Measurements from ENCODE around the gene ERBB4.

Gene ERBB4

DNA sequence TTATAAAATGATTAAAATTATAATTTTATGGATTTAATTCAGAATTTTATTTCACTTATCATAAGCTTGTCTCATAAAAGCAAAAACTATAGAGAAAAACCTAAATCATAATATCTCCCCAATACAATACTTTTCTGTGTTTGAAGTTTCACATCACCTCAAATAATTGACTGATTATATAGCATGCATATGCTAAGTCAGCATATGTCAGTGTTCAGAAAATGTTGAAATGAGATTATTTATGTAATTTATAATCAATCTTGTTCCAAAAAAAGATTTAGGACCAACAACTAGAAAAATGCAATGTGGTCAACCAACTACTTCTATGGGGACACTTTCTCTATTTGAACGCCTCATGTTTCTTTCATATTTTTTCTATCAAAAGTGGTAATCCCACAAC lies 1079.6 kb downstream of the ERBB4 start:
- H3K4me3 ChIP-seq (ENCODE audit: low read length) = no peak overlapping the region
- H3K4me1 ChIP-seq (ENCODE audit: control insufficient read depth, insufficient read depth, low read length) = no peaks in the 10 kb centered on the region
- H3K9me3 ChIP-seq (ENCODE audit: control insufficient read depth, low read length) = no peaks in the 10 kb centered on the region
- no peak overlapping the region for H3K9ac ChIP-seq (ENCODE audit: low read length)
- H3K36me3 ChIP-seq (ENCODE audit: control insufficient read depth, insufficient read depth, low read length) = no peaks in the 10 kb centered on the region
- H3K27me3 ChIP-seq (ENCODE audit: control insufficient read depth, insufficient read depth, low read length) = no peaks in the 10 kb centered on the region

DNA sequence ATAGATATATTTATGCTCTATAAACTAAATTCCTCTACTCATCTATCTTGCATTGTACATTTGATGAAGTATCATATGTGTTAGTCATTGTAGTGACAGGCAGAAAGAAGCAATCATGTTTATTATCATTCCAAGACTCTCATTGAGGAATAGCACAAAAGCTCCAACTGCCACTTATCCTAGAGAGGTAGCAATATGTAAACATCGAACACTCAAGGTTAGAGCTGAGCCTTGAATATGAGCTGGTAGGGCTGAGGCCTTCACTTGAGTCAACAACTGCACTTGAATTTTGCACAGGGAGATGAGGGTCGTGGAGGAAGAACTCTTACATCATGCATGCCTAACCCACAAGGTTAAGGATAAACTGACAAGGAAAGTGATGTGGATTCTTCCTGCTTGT lies 1081.3 kb downstream of the ERBB4 start:
- no peak overlapping the region for H3K4me3 ChIP-seq (ENCODE audit: low read length)
- H3K9ac ChIP-seq (ENCODE audit: low read length) = no peak overlapping the region
- H3K36me3 ChIP-seq (ENCODE audit: control insufficient read depth, insufficient read depth, low read length) = no peaks in the 10 kb centered on the region
- H3K4me1 ChIP-seq (ENCODE audit: control insufficient read depth, insufficient read depth, low read length) = no peaks in the 10 kb centered on the region
- H3K27me3 ChIP-seq (ENCODE audit: control insufficient read depth, insufficient read depth, low read length) = no peaks in the 10 kb centered on the region
- H3K9me3 ChIP-seq (ENCODE audit: control insufficient read depth, low read length) = no peaks in the 10 kb centered on the region

DNA sequence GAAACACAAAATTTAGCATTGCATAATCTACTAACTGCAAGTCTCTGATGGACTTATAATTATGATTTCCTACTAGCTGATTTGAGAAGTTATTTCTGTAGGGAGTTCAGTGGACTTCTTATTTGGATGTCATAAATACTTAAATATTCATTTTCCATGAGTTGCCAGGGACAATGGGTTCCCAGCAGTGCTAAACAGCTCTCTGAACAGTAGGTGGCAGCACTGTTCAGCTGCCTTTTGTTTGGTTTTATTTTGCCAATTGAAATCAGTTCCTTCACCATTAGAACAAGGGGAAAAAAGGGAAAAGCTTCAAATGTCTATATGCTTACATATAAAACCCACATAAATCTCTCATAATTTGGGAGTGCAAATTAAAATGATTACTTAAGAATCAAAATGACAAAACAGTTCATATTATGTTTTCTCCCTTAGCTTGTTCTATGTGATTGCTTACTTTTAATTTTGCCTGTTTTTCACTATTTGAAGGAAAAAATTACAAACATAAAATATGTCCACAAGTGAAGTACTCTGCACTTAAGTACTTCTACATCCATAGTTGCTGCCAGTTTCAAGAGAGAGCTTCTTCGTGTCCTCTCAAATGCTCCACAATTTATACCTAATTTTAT lies 1083.3 kb downstream of the ERBB4 start:
- H3K4me1 ChIP-seq (ENCODE audit: control insufficient read depth, insufficient read depth, low read length) = no peaks in the 10 kb centered on the region
- H3K4me3 ChIP-seq (ENCODE audit: low read length) = no peak overlapping the region
- no peaks in the 10 kb centered on the region for H3K27me3 ChIP-seq (ENCODE audit: control insufficient read depth, insufficient read depth, low read length)

DNA sequence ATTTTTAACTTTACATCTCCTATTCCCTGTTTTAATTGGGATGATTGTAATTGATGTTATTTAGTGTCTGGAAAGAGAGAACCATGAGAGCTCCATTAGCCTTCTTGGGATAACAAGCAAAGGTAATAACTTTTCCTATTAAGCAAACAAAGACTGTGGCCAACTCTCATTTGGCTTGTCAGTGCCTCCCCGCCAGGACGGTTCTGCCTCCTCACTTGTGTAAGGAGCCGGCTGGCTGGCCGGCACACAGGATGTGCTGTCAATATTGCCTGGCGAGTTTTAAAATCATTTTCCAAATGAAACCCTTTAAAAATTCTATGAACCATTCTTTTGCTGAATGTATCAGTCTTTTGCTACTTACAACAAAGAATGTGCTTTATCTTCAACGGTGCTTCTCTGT lies 1083.9 kb downstream of the ERBB4 start:
- no peaks in the 10 kb centered on the region for H3K27me3 ChIP-seq (ENCODE audit: control insufficient read depth, insufficient read depth, low read length)

More for the DNA sequence above, 1083.3 kb downstream of the ERBB4 start:
- no peaks in the 10 kb centered on the region for H3K9me3 ChIP-seq (ENCODE audit: control insufficient read depth, low read length)
- no peaks in the 10 kb centered on the region for H3K36me3 ChIP-seq (ENCODE audit: control insufficient read depth, insufficient read depth, low read length)
- no peak overlapping the region for H3K9ac ChIP-seq (ENCODE audit: low read length)

DNA sequence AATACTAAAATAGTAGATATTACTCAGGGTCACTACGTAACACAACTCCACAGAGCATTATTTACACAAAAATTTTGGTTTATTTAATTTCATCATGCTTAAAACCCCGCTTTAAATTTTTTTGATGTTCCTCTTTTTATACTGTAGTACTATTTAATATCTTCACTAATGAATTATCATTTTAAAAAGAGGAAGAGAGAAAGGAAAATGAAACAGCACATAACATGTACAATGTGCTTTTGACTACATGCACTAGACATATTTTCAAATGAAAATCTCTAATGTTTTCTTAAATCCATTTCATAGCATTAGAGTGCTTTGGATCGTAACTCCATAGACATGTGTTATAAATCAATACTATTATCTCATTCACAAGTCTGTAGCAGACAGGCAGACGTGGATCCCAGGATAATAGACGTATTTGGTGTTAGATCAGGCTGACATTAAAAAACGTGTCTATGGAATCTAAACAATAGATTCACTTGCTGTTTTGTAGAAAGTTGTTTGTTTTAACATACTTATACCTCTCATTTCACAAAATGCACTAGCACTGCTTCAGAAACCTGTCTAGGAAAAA lies 1085.2 kb downstream of the ERBB4 start:
- Histone ChIP-seq H3K9me3 (ENCODE audit: control insufficient read depth, low read length) (no peaks in the 10 kb centered on the region), H3K27me3 (ENCODE audit: control insufficient read depth, insufficient read depth, low read length) (no peaks in the 10 kb centered on the region), H3K4me1 (ENCODE audit: control insufficient read depth, insufficient read depth, low read length) (no peaks in the 10 kb centered on the region), H3K4me3 (ENCODE audit: low read length) (no peak overlapping the region), H3K9ac (ENCODE audit: low read length) (no peak overlapping the region), H3K36me3 (ENCODE audit: control insufficient read depth, insufficient read depth, low read length) (no peaks in the 10 kb centered on the region)

More for the DNA sequence above, 1083.9 kb downstream of the ERBB4 start:
- H3K4me1 ChIP-seq (ENCODE audit: control insufficient read depth, insufficient read depth, low read length) = no peaks in the 10 kb centered on the region
- no peak overlapping the region for H3K4me3 ChIP-seq (ENCODE audit: low read length)
- no peaks in the 10 kb centered on the region for H3K36me3 ChIP-seq (ENCODE audit: control insufficient read depth, insufficient read depth, low read length)
- H3K9ac ChIP-seq (ENCODE audit: low read length) = no peak overlapping the region
- H3K9me3 ChIP-seq (ENCODE audit: control insufficient read depth, low read length) = no peaks in the 10 kb centered on the region

DNA sequence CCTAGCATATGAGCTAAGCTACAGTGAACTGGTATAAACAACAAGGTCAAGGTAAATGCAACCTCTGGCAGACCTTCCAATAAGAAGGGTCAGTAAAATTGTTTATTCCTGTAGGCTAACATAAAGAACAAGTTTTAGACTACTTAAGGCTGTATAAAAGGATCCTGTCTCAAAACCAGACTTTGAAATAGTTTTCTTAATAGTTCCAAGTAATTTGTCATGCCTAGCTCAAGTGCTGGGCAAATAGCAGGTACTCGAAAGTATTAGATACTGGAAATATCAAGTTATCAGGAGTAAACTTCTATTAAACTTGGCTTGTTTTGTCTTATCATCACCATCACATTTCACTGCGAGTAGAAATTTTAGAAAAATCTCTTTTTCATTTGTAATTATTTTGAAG lies 1087.0 kb downstream of the ERBB4 start:
- H3K9ac ChIP-seq (ENCODE audit: low read length) = no peak overlapping the region
- no peaks in the 10 kb centered on the region for H3K36me3 ChIP-seq (ENCODE audit: control insufficient read depth, insufficient read depth, low read length)
- no peaks in the 10 kb centered on the region for H3K27me3 ChIP-seq (ENCODE audit: control insufficient read depth, insufficient read depth, low read length)
- H3K4me3 ChIP-seq (ENCODE audit: low read length) = no peak overlapping the region
- no peaks in the 10 kb centered on the region for H3K9me3 ChIP-seq (ENCODE audit: control insufficient read depth, low read length)
- H3K4me1 ChIP-seq (ENCODE audit: control insufficient read depth, insufficient read depth, low read length) = no peaks in the 10 kb centered on the region

DNA sequence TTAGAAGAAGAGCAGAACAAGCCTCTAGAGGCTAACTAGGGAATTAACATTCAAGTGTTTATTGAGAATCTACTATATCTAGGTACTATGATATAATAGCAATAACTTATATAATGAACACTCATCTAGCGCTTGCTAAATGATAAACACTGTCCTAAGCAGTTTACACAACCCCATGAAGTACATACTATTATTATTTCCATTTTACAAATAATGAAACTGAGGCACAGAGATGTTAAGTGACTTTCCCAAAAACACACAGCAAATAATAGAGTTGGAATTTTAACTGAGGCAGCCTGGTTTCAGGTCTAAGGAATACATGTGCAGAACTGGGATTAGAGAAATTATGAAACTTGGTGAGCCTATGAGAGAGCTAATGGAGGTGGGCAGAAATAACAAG lies 1088.8 kb downstream of the ERBB4 start:
- Histone ChIP-seq H3K36me3 (ENCODE audit: control insufficient read depth, insufficient read depth, low read length) (no peaks in the 10 kb centered on the region), H3K4me3 (ENCODE audit: low read length) (no peak overlapping the region), H3K9me3 (ENCODE audit: control insufficient read depth, low read length) (no peaks in the 10 kb centered on the region), H3K27me3 (ENCODE audit: control insufficient read depth, insufficient read depth, low read length) (no peaks in the 10 kb centered on the region), H3K4me1 (ENCODE audit: control insufficient read depth, insufficient read depth, low read length) (no peaks in the 10 kb centered on the region), H3K9ac (ENCODE audit: low read length) (no peak overlapping the region)

DNA sequence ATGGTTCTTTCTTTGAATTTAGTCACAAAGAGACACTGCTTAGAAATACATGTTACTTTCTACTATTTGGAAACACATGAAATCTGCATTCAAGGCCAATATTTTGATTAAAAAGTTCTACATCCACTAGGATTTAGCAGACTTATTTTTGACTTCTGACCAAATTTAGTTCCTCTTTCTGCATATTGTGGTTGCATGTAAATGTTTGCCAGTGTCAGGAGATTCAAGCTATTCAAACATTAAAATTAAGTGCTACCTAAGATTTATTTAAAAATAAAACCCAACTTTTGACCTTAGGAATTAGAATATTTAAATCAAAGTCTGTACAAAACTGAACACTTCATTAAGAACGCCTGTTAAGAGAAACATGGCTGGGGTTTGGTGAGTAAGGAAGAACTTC lies 1091.1 kb downstream of the ERBB4 start:
- no peaks in the 10 kb centered on the region for H3K9me3 ChIP-seq (ENCODE audit: control insufficient read depth, low read length)
- no peaks in the 10 kb centered on the region for H3K4me1 ChIP-seq (ENCODE audit: control insufficient read depth, insufficient read depth, low read length)
- H3K4me3 ChIP-seq (ENCODE audit: low read length) = no peak overlapping the region
- H3K9ac ChIP-seq (ENCODE audit: low read length) = no peak overlapping the region
- no peaks in the 10 kb centered on the region for H3K36me3 ChIP-seq (ENCODE audit: control insufficient read depth, insufficient read depth, low read length)
- no peaks in the 10 kb centered on the region for H3K27me3 ChIP-seq (ENCODE audit: control insufficient read depth, insufficient read depth, low read length)

DNA sequence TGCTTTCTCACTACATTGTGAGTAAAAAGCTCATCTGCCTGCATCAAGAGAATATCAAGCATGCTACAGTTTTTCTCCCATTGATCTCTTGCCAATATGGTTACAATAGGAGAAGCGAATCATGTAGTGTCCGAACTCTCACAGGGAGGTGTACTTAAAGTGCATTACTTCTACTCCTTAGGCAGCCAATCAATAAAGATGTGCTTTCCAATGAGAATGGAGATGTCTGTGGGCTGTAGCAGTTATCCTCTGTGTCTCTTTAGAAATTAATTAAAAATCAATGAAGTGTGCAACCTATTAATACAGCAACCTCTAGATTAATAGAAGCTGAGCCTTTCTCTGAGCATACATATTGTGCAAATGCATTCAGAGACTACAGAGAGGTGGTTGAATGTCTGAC lies 1098.5 kb downstream of the ERBB4 start:
- Histone ChIP-seq H3K27me3 (ENCODE audit: control insufficient read depth, insufficient read depth, low read length) (no peaks in the 10 kb centered on the region), H3K9me3 (ENCODE audit: control insufficient read depth, low read length) (no peaks in the 10 kb centered on the region), H3K36me3 (ENCODE audit: control insufficient read depth, insufficient read depth, low read length) (no peaks in the 10 kb centered on the region), H3K9ac (ENCODE audit: low read length) (no peak overlapping the region), H3K4me1 (ENCODE audit: control insufficient read depth, insufficient read depth, low read length) (no peaks in the 10 kb centered on the region), H3K4me3 (ENCODE audit: low read length) (no peak overlapping the region)

DNA sequence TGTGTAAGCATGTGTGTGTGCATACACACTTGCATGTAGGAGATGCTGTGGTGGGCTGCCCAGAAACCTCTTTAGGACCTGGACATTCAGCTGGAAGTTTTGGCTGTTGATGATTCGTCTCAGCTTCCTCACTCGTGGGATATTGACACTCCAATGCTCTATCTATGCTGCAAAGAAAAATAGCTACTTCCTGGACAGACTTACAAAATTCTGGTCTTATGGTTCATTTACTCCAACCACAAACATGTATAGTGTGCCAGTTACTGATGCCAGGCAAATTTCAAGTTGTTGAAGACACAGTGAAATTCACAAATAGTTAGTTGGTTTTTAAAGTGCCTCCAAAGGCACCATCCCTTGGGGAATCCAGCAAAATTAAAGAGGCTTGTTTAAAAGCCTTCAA lies 1099.6 kb downstream of the ERBB4 start:
- Histone ChIP-seq H3K9ac (ENCODE audit: low read length) (no peak overlapping the region), H3K4me1 (ENCODE audit: control insufficient read depth, insufficient read depth, low read length) (no peaks in the 10 kb centered on the region), H3K4me3 (ENCODE audit: low read length) (no peak overlapping the region)

DNA sequence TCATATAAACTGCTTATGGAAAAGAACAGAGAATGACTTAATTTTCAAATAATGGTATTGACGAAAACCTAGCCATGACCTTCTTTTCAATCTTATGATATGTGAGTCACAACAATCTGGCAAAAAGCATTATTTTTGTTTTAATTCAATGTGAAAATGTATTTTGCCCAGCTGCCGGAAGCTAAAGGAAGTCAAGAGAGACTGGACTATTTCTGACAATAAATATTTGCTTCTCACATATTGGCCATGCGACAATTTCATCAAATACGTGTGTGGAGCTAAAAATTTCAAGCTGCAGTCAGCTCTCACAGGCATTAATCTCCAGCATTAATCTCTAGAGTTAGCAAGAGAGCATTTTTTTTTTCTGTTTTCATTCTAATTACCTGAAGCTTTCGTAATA lies 1101.2 kb downstream of the ERBB4 start:
- Histone ChIP-seq H3K9me3 (ENCODE audit: control insufficient read depth, low read length) (no peaks in the 10 kb centered on the region), H3K4me3 (ENCODE audit: low read length) (no peak overlapping the region), H3K36me3 (ENCODE audit: control insufficient read depth, insufficient read depth, low read length) (no peaks in the 10 kb centered on the region), H3K4me1 (ENCODE audit: control insufficient read depth, insufficient read depth, low read length) (no peaks in the 10 kb centered on the region), H3K9ac (ENCODE audit: low read length) (no peak overlapping the region), H3K27me3 (ENCODE audit: control insufficient read depth, insufficient read depth, low read length) (no peaks in the 10 kb centered on the region)

More for the DNA sequence above, 1099.6 kb downstream of the ERBB4 start:
- H3K9me3 ChIP-seq (ENCODE audit: control insufficient read depth, low read length) = no peaks in the 10 kb centered on the region
- no peaks in the 10 kb centered on the region for H3K27me3 ChIP-seq (ENCODE audit: control insufficient read depth, insufficient read depth, low read length)
- H3K36me3 ChIP-seq (ENCODE audit: control insufficient read depth, insufficient read depth, low read length) = no peaks in the 10 kb centered on the region

DNA sequence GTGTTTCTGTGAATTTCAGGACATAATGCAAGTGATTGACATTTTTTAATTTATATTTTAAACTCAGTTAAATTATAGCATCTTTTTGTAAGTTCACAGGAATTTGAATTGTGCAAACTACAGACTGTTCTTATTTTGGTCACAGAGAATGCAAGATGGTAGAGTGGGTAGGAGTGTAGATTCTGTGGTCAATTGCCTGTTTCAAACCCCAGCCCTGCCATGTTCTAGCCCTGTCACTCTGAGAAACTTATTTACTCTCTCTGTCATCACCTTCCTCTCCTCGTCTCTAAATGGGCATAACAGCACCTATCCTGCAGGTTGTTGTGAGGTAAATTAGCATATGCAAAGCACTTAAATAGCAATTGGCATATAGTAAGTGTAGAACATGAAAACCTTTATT lies 1102.4 kb downstream of the ERBB4 start:
- no peak overlapping the region for H3K9ac ChIP-seq (ENCODE audit: low read length)
- H3K9me3 ChIP-seq (ENCODE audit: control insufficient read depth, low read length) = no peaks in the 10 kb centered on the region

DNA sequence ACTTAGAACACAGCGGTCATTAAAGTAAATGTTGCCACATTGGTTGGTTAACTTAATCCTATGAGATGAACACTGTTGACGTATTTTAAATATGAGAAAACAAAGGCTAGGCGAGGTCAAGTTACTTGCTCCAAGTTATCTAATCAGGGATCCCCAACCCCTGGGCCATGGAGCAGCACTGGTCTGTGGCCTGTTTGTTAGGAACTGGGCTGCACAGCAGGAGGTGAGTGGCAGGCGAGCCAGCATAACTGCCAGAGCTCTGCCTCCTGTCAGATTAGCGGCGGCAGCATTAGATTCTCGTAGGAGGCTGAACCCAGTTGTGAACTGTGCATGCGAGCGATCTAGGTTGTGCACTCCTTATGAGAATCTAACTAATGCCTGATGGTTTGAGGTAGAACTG lies 1103.3 kb downstream of the ERBB4 start:
- Histone ChIP-seq H3K36me3 (ENCODE audit: control insufficient read depth, insufficient read depth, low read length) (no peaks in the 10 kb centered on the region), H3K27me3 (ENCODE audit: control insufficient read depth, insufficient read depth, low read length) (no peaks in the 10 kb centered on the region), H3K4me1 (ENCODE audit: control insufficient read depth, insufficient read depth, low read length) (no peaks in the 10 kb centered on the region), H3K9me3 (ENCODE audit: control insufficient read depth, low read length) (no peaks in the 10 kb centered on the region), H3K9ac (ENCODE audit: low read length) (no peak overlapping the region), H3K4me3 (ENCODE audit: low read length) (no peak overlapping the region)

More for the DNA sequence above, 1102.4 kb downstream of the ERBB4 start:
- Histone ChIP-seq H3K4me1 (ENCODE audit: control insufficient read depth, insufficient read depth, low read length) (no peaks in the 10 kb centered on the region), H3K4me3 (ENCODE audit: low read length) (no peak overlapping the region), H3K27me3 (ENCODE audit: control insufficient read depth, insufficient read depth, low read length) (no peaks in the 10 kb centered on the region), H3K36me3 (ENCODE audit: control insufficient read depth, insufficient read depth, low read length) (no peaks in the 10 kb centered on the region)
